GM21447 (cell line): ENCODE data around the gene CHPF2.

Experiments used
- ATAC-seq: cut with Tn5 transposase; IDR thresholded peaks from one replicate; pipeline ENCODE4 v1.9.1; 2021; ENCODE audit not compliant: unreplicated experiment

Gene CHPF2

GRCh38 chr7:151245360-151246101 lies 13.2 kb downstream of the CHPF2 start:
- no peak for ATAC-seq

- no peak for ATAC-seq
Observed at GRCh38 chr7:151246102-151246850, 14.0 kb downstream of the CHPF2 start.

GRCh38 chr7:151246851-151247580 lies 14.7 kb downstream of the CHPF2 start:
- no peak for ATAC-seq

GRCh38 chr7:151247611-151248345 lies 15.5 kb downstream of the CHPF2 start:
- ATAC-seq = no peak

GRCh38 chr7:151248346-151249033 lies 16.2 kb downstream of the CHPF2 start, which contains the start of gene SMARCD3:
Gene SMARCD3 (minus strand): TSS chr7:151248694. CDS start chr7:151248562, 132 bp downstream.
- ATAC-seq = no peak

GRCh38 chr7:151249034-151249731 lies 16.9 kb downstream of the CHPF2 start:
- ATAC-seq = no peak

- ATAC-seq = no peak
Observed at GRCh38 chr7:151249732-151250072, 17.4 kb downstream of the CHPF2 start.

GRCh38 chr7:151250181-151251132 lies 18.2 kb downstream of the CHPF2 start:
- ATAC-seq = no peak

GRCh38 chr7:151251328-151251688 lies 19.0 kb downstream of the CHPF2 start:
- no peak for ATAC-seq

GRCh38 chr7:151251689-151252560 lies 19.6 kb downstream of the CHPF2 start:
- ATAC-seq = no peak

- no peak for ATAC-seq
Observed at GRCh38 chr7:151252561-151252835, 20.2 kb downstream of the CHPF2 start.

GRCh38 chr7:151252961-151253711 lies 20.9 kb downstream of the CHPF2 start:
- ATAC-seq = no peak

- no peak for ATAC-seq
Observed at GRCh38 chr7:151254316-151254715, 22.0 kb downstream of the CHPF2 start.

- ATAC-seq = no peak
Observed at GRCh38 chr7:151254851-151255250, 22.6 kb downstream of the CHPF2 start.

- ATAC-seq = no peak
Observed at GRCh38 chr7:151255390-151255789, 23.1 kb downstream of the CHPF2 start.

- ATAC-seq = no peak
Observed at GRCh38 chr7:151256410-151257045, 24.2 kb downstream of the CHPF2 start.

- no peak for ATAC-seq
Observed at GRCh38 chr7:151257990-151258389, 25.7 kb downstream of the CHPF2 start.
